DOHH2 (cell line): ENCODE measurements around the gene AMHR2.
"Not testable (repeated sequence)": the region's sequence is repeated elsewhere in the genome, so short reads cannot be mapped to it uniquely, and the experiment has no call there.

Source experiments
- CTCF ChIP-seq: fragments of 200-600 bp; sonication (generic); IDR thresholded peaks from one replicate; pipeline ENCODE4 v1.5.1; 2014; ENCODE audit warnings: antibody characterized with exemption, mild to moderate bottlenecking, low read depth, low read length; ENCODE audit not compliant: poor library complexity, severe bottlenecking
- EZH2phosphoT487 ChIP-seq: fragments of 200-600 bp; sonication (generic); IDR thresholded peaks from 2 replicates; pipeline ENCODE4 v1.6.1; 2017; ENCODE audit warnings: borderline replicate concordance, mild to moderate bottlenecking, antibody characterized with exemption, low read length, moderate library complexity, mixed read lengths

GRCh38 chr12:53439582-53439981 is 15.9 kb downstream of the AMHR2 start:
- not testable (repeated sequence) for TF ChIP-seq CTCF, EZH2phosphoT487
